ENCODE data around the gene PDSS2. TPM values are rescaled to one million over a fixed set of nuclear protein-coding genes. Genes with fewer than 3 reads are reported as not detected.

The PDSS2 gene
- total RNA-seq, 2 donors from 2014 or later = 6.2 to 10.9 TPM

GRCh38 chr6:107447663-107448216 lies 11.6 kb downstream of the PDSS2 start:
- Histone ChIP-seq H3K4me3 (no peak overlapping the region), H3K9me3 (peaks cover 0 to 9% (median 0%) of the 10 kb centered on the region in 3 donors), H3K4me1 (no peaks in the 10 kb centered on the region), H3K27ac (no peak overlapping the region), H3K36me3 (replicated peaks in 1 of 2; ENCODE audit: insufficient read depth in 1 of 2, low read depth in 2 of 2) (no peaks in the 10 kb centered on the region), H3K27me3 (no peaks in the 10 kb centered on the region)
- ATAC-seq (no peak), DNase-seq (no peak)
- WGBS, 2 donors = 97 to 100% methylated on average over 2 of the region's 2 CpGs
- intact Hi-C loops (cut with DNase I) = no loop called here
- TF ChIP-seq POLR2A (IDR thresholded peaks at IDR 0.05) (no peak), CTCF (IDR thresholded peaks at IDR 0.05) (no peak)

GRCh38 chr6:107444277-107444676 lies 15.1 kb downstream of the PDSS2 start:
- WGBS, 2 donors = 90 to 100% methylated on average over 1 of the region's 1 CpG
- intact Hi-C loops (cut with DNase I) = no loop called here

GRCh38 chr6:107443608-107444267 lies 15.6 kb downstream of the PDSS2 start:
- Histone ChIP-seq H3K36me3 (replicated peaks in 1 of 2; ENCODE audit: insufficient read depth in 1 of 2, low read depth in 2 of 2) (no peaks in the 10 kb centered on the region), H3K9me3 (peaks cover 0 to 9% (median 0%) of the 10 kb centered on the region in 3 donors), H3K27me3 (no peaks in the 10 kb centered on the region), H3K4me1 (no peaks in the 10 kb centered on the region), H3K4me3 (no peak overlapping the region), H3K27ac (no peak overlapping the region)
- TF ChIP-seq POLR2A (IDR thresholded peaks at IDR 0.05) = no peak
- TF ChIP-seq CTCF (IDR thresholded peaks at IDR 0.05) = no peak
- DNase-seq (no peak), ATAC-seq (no peak)
- intact Hi-C loops (cut with DNase I) = no loop called here
- WGBS, 2 donors = 81 to 85% methylated on average over 7 of the region's 7 CpGs

More at GRCh38 chr6:107444277-107444676, 15.1 kb downstream of the PDSS2 start:
- Histone ChIP-seq H3K4me3 (no peak overlapping the region), H3K4me1 (no peaks in the 10 kb centered on the region), H3K9me3 (peaks cover 0 to 9% (median 0%) of the 10 kb centered on the region in 3 donors), H3K27ac (no peak overlapping the region), H3K36me3 (replicated peaks in 1 of 2; ENCODE audit: insufficient read depth in 1 of 2, low read depth in 2 of 2) (no peaks in the 10 kb centered on the region), H3K27me3 (no peaks in the 10 kb centered on the region)
- ATAC-seq (no peak), DNase-seq (no peak)
- TF ChIP-seq POLR2A (IDR thresholded peaks at IDR 0.05) (no peak), CTCF (IDR thresholded peaks at IDR 0.05) (no peak)

- H3K27ac ChIP-seq = no peak overlapping the region
- DNase-seq (no peak), ATAC-seq (no peak)
- H3K4me3 ChIP-seq = no peak overlapping the region
- no peaks in the 10 kb centered on the region for H3K36me3 ChIP-seq (replicated peaks in 1 of 2; ENCODE audit: insufficient read depth in 1 of 2, low read depth in 2 of 2)
- H3K27me3 ChIP-seq = no peaks in the 10 kb centered on the region
- WGBS, 2 donors = 97 to 98% methylated on average over 2 of the region's 2 CpGs
- no peak for TF ChIP-seq CTCF (IDR thresholded peaks at IDR 0.05)
- no peak for TF ChIP-seq POLR2A (IDR thresholded peaks at IDR 0.05)
- intact Hi-C loops (cut with DNase I) = no loop called here
- no peaks in the 10 kb centered on the region for H3K4me1 ChIP-seq
- peaks cover 0 to 9% (median 0%) of the 10 kb centered on the region in 3 donors for H3K9me3 ChIP-seq
These were observed 16.3 kb downstream of the PDSS2 start for GRCh38 chr6:107442938-107443607.

All from body of pancreas (tissue), 4 donors.